GM12874 (cell line): ENCODE results near the gene POU3F2.

ENCODE experiments used
- CTCF ChIP-seq: IDR thresholded peaks from 2 replicates; pipeline ENCODE4 v1.5.1; 2011; ENCODE audit warnings: low read depth, mild to moderate bottlenecking, control low read depth, low read length, moderate library complexity; ENCODE audit not compliant: insufficient read depth

Gene POU3F2

GRCh38 chr6:98825600-98826230 is 8.7 kb upstream of the POU3F2 start:
- no peak for TF ChIP-seq CTCF

GRCh38 chr6:98827295-98828159 is 6.8 kb upstream of the POU3F2 start:
- no peak for TF ChIP-seq CTCF

GRCh38 chr6:98828211-98828788 is 6.1 kb upstream of the POU3F2 start:
- TF ChIP-seq CTCF = no peak

GRCh38 chr6:98828941-98829411 is 5.4 kb upstream of the POU3F2 start:
- no peak for TF ChIP-seq CTCF

GRCh38 chr6:98830146-98830545 is 4.2 kb upstream of the POU3F2 start:
- no peak for TF ChIP-seq CTCF

GRCh38 chr6:98831057-98831958 is 3.1 kb upstream of the POU3F2 start:
- TF ChIP-seq CTCF = no peak
